Right forelimb (tissue), 1 donor: Measurements from ENCODE around the gene ACTR5.
"Not testable (repeated sequence)": the region's sequence is repeated elsewhere in the genome, so short reads cannot be mapped to it uniquely, and the experiment has no call there.

Source experiments
- DNase-seq: peaks from one replicate; pipeline ENCODE4 v3.0.0-alpha.2; 2018

ACTR5 gene

DNA sequence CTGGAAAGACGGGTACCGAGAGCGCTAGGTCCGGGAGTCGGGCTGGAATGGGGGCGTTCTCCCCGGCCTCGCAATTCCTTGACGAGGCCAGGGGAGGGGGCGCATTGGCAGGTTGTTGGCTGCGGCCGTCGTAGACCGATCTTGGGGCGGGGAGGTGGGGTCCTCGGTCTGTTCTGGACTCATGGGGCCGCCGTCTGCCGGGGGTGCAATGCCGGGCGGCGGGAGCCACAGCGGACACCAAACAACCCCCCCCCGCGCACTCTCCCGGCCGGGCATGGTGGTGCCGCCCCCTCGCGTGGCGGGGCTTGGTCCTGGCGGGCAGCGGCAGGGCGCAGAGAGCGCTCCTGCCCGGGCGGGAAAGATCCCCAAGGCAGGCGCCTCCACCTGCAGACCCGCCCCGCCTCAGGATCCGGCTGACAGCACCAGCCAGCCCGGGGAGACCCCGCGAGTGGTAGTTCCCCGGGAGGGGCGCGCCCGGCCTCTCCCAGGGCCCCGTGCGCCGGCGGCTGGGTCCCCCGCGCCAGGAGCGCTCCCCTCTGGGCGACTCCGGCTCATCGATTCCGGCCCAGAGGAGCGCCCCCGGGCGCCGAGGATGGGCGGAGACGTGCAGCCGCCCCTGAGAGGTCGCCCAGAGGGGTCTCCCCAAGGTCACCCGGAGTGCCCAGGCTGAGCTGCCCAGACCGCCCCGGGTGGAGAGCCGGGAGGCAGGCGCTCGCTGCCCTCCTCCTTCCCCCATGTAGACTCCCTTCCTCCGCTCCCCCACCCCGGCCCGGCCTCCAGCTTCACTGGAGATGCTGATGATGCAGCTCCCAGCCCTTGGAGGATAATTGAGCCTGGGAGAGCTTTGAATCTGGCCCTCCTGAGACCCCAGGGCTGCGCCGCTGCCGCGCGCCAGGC is 57.9 kb downstream of the ACTR5 start:
- no peak for DNase-seq

DNA sequence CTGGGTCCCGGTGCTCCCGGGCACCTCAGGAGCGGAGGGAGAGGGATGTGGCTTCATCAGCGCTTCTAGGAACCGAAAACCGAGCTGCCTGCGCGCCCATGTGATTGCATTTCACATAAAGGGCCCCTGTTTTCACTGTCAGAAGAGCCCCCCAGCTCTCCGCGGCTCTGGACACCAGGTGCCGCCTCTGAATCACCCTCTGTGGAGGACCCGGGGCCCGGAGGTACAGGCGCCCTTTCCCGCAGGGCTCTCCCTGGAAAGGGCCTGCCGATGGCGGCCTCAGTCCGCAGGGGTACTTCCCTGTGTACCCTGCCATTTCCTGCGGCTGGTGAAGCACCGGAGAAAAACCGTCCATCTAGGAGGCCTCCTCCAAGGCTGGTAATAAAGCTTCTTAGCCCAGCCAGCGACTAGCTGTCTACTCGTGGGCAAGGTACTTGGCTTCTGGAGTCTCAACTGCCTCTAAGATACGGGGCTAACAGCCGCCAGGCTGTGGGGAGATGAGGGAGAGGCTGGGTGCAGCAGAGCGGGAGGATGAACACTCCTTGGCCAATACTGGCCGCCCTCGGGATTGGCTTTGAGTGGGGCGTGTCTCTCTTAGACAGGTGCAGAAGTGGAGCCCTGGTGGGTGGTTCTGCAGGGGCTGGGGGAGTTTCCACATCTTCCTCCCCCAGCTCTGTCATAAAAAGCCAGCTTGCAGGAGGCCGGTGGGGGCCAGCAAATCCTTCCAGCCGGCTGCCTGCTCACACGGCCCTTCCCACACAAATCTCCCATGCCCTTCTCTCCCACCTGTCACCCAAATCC is 58.8 kb downstream of the ACTR5 start:
- DNase-seq = no peak

GRCh38 chr20:38809942-38810341 is 61.7 kb downstream of the ACTR5 start:
- no peak for DNase-seq

DNA sequence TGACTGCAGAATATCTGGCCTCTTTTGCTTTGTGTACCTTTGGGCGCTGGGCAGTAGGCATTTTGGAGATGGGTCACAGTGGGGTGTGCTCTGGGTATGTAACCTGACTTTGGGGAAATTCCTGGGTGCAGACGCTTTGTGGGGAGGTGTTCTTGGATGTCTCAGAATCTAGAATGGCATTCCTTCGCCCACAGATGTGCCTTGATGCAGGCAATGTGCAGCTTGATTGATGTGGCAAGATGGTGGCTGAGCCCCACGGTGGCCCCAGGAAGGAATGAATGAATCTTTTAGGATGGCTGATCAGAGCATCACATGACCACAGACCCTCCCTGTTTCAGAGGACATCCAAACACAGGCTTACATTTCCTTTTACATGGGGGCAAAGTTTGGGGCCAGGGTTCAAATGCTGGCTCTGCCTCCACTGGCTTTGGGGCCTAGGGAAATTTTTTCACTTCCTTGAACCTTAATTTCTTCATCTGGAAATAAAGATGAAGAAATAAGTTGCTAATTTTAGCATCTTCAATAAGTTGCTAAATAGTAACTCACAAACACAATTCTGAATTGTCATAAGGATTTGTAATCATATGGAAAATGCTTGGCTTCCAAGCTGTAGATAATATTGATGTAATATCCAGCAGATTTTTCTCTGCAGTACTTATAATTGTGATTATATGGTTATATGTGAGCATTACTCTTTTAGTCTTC is 62.8 kb downstream of the ACTR5 start:
- no peak for DNase-seq

GRCh38 chr20:38811769-38812168 is 63.5 kb downstream of the ACTR5 start:
- no peak for DNase-seq

GRCh38 chr20:38812182-38812581 is 63.9 kb downstream of the ACTR5 start:
- DNase-seq = no peak

DNA sequence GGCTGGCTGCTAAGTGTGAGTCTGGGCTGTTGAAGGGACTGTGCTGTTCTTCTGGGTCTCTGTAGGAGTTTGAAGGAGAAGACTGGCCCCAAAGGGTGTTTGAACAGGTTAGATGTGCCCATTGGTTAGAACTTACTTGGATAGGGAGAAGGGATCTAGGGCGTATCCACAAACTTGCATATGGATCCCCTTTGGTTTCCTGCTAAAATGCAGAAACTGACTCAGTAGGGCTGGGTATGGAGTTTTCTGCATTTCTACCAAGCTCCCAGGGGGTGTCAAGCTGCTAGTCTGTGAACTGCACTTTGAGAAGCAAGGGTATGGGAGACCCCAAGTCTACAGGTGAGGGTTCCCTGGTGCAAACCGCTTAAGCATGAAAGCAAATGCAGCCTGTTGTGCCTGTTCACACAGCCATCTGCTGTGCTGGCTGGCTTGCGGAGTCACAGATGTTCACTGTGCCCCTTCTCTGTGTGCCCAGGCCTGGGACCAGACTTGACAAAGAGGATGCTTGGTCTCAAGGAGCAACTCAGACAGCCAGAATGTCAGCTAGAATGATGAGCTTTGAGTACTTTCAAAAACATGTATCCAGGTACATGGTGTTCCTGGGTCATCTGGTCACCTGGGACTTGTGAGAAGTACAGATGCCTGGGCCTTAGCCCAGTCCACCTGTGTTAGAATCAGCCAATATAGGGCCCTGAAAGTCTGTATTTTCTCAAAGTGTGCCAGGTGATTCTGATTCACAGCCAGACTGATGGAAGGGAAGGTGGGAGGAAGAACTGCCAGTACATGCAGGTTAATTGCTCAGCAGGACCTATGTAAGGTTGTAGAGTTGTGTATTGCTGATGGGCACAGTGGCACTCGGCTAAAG is 64.7 kb downstream of the ACTR5 start:
- no peak for DNase-seq

GRCh38 chr20:38813574-38813962 is 65.3 kb downstream of the ACTR5 start:
- not testable (repeated sequence) for DNase-seq

- no peak for DNase-seq
Measured at GRCh38 chr20:38815446-38815845, 67.2 kb downstream of the ACTR5 start.

GRCh38 chr20:38818113-38819065 is 70.1 kb downstream of the ACTR5 start:
- no peak for DNase-seq
